MM.1S (cell line): Measurements from ENCODE around the gene ZNF107.

Experiments used
- CTCF ChIP-seq: fragments of 300-600 bp; sonication (generic); IDR thresholded peaks from 2 replicates; pipeline ENCODE4 v1.5.1; 2016; ENCODE audit warnings: antibody characterized with exemption, low read length, mixed read lengths
- EZH2 ChIP-seq: fragments of 300-600 bp; sonication (generic); optimal IDR thresholded peaks from 2 replicates; pipeline ENCODE3; 2017; ENCODE audit warnings: low read depth, mild to moderate bottlenecking, antibody characterized with exemption, low read length, mixed read lengths
- EZH2phosphoT487 ChIP-seq: fragments of 300-600 bp; sonication (generic); IDR thresholded peaks from 2 replicates; pipeline ENCODE4 v1.6.1; 2018; ENCODE audit warnings: antibody characterized with exemption, low read length

DNA sequence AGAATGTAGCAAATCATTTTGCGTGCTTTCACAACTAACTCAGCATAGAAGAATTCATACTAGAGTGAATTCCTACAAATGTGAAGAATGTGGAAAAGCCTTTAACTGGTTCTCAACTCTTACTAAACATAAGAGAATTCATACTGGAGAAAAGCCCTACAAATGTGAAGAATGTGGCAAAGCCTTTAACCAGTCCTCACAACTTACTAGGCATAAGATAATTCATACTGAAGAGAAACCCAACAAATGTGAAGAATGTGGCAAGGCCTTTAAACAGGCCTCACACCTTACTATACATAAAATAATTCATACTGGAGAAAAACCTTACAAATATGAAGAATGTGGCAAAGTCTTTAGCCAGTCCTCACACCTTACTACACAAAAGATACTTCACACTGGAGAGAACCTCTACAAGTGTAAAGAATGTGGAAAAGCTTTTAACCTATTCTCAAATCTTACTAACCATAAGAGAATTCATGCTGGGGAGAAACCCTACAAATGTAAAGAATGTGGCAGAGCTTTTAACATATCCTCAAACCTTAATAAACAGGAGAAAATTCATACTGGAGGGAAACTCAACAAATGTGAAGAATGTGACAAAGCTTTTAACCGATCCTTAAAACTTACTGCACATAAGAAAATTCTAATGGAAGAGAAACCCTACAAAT lies 40.8 kb downstream of the ZNF107 start:
- TF ChIP-seq CTCF (no peak), EZH2 (no peak), EZH2phosphoT487 (no peak)
